ENCODE measurements around the gene HK2.

HK2 gene

GRCh38 chr2:74869517-74869916 is 35.6 kb downstream of the HK2 start:
- Histone ChIP-seq H3K4me2 (ENCODE audit: low read depth, low read length, poor library complexity, severe bottlenecking) (no peak overlapping the region), H3K79me2 (ENCODE audit: insufficient read depth, low read length) (peaks cover 78% of the 10 kb centered on the region; the same call in 1 of the 2 replicates), H3K9me3 (ENCODE audit: insufficient read depth, low read depth, low read length) (no peaks in the 10 kb centered on the region), H3F3A (ENCODE audit: low read depth) (no peaks in the 10 kb centered on the region), H3K27me3 (ENCODE audit: insufficient read depth, low read length, poor library complexity, severe bottlenecking) (no peaks in the 10 kb centered on the region), H3K4me3 (ENCODE audit: low read length, poor library complexity, severe bottlenecking) (no peak overlapping the region), H2AFZ (ENCODE audit: low read length) (no peak overlapping the region), H3K36me3 (ENCODE audit: insufficient read depth, low read length) (peaks cover 100% of the 10 kb centered on the region), H3K4me1 (ENCODE audit: insufficient read depth, low read length, poor library complexity, severe bottlenecking) (peaks cover 14% of the 10 kb centered on the region), H4K20me1 (ENCODE audit: insufficient read depth, low read length, poor library complexity, severe bottlenecking) (peaks cover 27% of the 10 kb centered on the region), H3K9me2 (replicated peaks; ENCODE audit: low read depth, low read length) (no peaks in the 10 kb centered on the region), H3K9ac (ENCODE audit: low read depth, low read length, poor library complexity, severe bottlenecking) (no peak overlapping the region)
- TF ChIP-seq CTCF (conservative IDR thresholded peaks at IDR 0.05; ENCODE audit: low read length) (no peak), EZH2phosphoT487 (IDR thresholded peaks at IDR 0.05; ENCODE audit: borderline replicate concordance) (no peak)

GRCh38 chr2:74870951-74871350 is 37.0 kb downstream of the HK2 start:
- peaks cover 99% of the 10 kb centered on the region for H3K36me3 ChIP-seq (ENCODE audit: insufficient read depth, low read length)

GRCh38 chr2:74871414-74871813 is 37.5 kb downstream of the HK2 start:
- Histone ChIP-seq H3F3A (ENCODE audit: low read depth) (no peaks in the 10 kb centered on the region), H3K9me2 (replicated peaks; ENCODE audit: low read depth, low read length) (no peaks in the 10 kb centered on the region), H3K9me3 (ENCODE audit: insufficient read depth, low read depth, low read length) (no peaks in the 10 kb centered on the region), H3K9ac (ENCODE audit: low read depth, low read length, poor library complexity, severe bottlenecking) (no peak overlapping the region), H3K4me1 (ENCODE audit: insufficient read depth, low read length, poor library complexity, severe bottlenecking) (peaks cover 5% of the 10 kb centered on the region), H3K36me3 (ENCODE audit: insufficient read depth, low read length) (peaks cover 98% of the 10 kb centered on the region), H3K79me2 (ENCODE audit: insufficient read depth, low read length) (peaks cover 59% of the 10 kb centered on the region; the same call in 1 of the 2 replicates), H4K20me1 (ENCODE audit: insufficient read depth, low read length, poor library complexity, severe bottlenecking) (peaks cover 13% of the 10 kb centered on the region), H3K4me3 (ENCODE audit: low read length, poor library complexity, severe bottlenecking) (no peak overlapping the region), H2AFZ (ENCODE audit: low read length) (no peak overlapping the region), H3K27me3 (ENCODE audit: insufficient read depth, low read length, poor library complexity, severe bottlenecking) (no peaks in the 10 kb centered on the region), H3K4me2 (ENCODE audit: low read depth, low read length, poor library complexity, severe bottlenecking) (no peak overlapping the region)
- TF ChIP-seq EZH2phosphoT487 (IDR thresholded peaks at IDR 0.05; ENCODE audit: borderline replicate concordance): no peak
- TF ChIP-seq CTCF (conservative IDR thresholded peaks at IDR 0.05; ENCODE audit: low read length): no peak

More at GRCh38 chr2:74870951-74871350, 37.0 kb downstream of the HK2 start:
- Histone ChIP-seq H3K9me2 (replicated peaks; ENCODE audit: low read depth, low read length) (no peaks in the 10 kb centered on the region), H3K9me3 (ENCODE audit: insufficient read depth, low read depth, low read length) (no peaks in the 10 kb centered on the region), H4K20me1 (ENCODE audit: insufficient read depth, low read length, poor library complexity, severe bottlenecking) (peaks cover 15% of the 10 kb centered on the region), H3K27me3 (ENCODE audit: insufficient read depth, low read length, poor library complexity, severe bottlenecking) (no peaks in the 10 kb centered on the region), H3K79me2 (ENCODE audit: insufficient read depth, low read length) (peaks cover 63% of the 10 kb centered on the region; the same call in 1 of the 2 replicates), H3K9ac (ENCODE audit: low read depth, low read length, poor library complexity, severe bottlenecking) (no peak overlapping the region), H2AFZ (ENCODE audit: low read length) (no peak overlapping the region), H3K4me1 (ENCODE audit: insufficient read depth, low read length, poor library complexity, severe bottlenecking) (peaks cover 10% of the 10 kb centered on the region), H3K4me3 (ENCODE audit: low read length, poor library complexity, severe bottlenecking) (no peak overlapping the region), H3K4me2 (ENCODE audit: low read depth, low read length, poor library complexity, severe bottlenecking) (no peak overlapping the region), H3F3A (ENCODE audit: low read depth) (no peaks in the 10 kb centered on the region)
- no peak for TF ChIP-seq EZH2phosphoT487 (IDR thresholded peaks at IDR 0.05; ENCODE audit: borderline replicate concordance)
- no peak for TF ChIP-seq CTCF (conservative IDR thresholded peaks at IDR 0.05; ENCODE audit: low read length)

Measured in Loucy (cell line).